GM06990 (cell line): ENCODE results near the gene GKN2.

Source experiments
- DNase-seq: peaks from one replicate; pipeline ENCODE4 v3.0.0-alpha.2; 2011; ENCODE audit not compliant: insufficient read length; ENCODE audit errors: extremely low read depth
- H3K27me3 ChIP-seq: replicated peaks from 2 replicates; pipeline ENCODE4 v1.6.0; 2011; ENCODE audit warnings: low read length; ENCODE audit not compliant: control insufficient read depth, insufficient read depth
- H3K36me3 ChIP-seq: 2 replicates; pipeline ENCODE4 v1.5.1; 2011; ENCODE audit warnings: low read length; ENCODE audit not compliant: control insufficient read depth, insufficient read depth
- H3K4me3 ChIP-seq: replicated peaks from 2 replicates; pipeline ENCODE4 v1.5.1; 2011; ENCODE audit warnings: low read depth, mild to moderate bottlenecking, control low read depth, low read length
- TF ChIP-seq, protein P1 (sequence below): IDR thresholded peaks from 2 replicates; pipeline ENCODE4 v1.5.1; 2011; ENCODE audit warnings: low read length, control low read depth, mild to moderate bottlenecking, inconsistent platforms; ENCODE audit not compliant: insufficient read depth, poor library complexity, severe bottlenecking

GKN2 gene, protein sequence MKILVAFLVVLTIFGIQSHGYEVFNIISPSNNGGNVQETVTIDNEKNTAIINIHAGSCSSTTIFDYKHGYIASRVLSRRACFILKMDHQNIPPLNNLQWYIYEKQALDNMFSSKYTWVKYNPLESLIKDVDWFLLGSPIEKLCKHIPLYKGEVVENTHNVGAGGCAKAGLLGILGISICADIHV

DNA sequence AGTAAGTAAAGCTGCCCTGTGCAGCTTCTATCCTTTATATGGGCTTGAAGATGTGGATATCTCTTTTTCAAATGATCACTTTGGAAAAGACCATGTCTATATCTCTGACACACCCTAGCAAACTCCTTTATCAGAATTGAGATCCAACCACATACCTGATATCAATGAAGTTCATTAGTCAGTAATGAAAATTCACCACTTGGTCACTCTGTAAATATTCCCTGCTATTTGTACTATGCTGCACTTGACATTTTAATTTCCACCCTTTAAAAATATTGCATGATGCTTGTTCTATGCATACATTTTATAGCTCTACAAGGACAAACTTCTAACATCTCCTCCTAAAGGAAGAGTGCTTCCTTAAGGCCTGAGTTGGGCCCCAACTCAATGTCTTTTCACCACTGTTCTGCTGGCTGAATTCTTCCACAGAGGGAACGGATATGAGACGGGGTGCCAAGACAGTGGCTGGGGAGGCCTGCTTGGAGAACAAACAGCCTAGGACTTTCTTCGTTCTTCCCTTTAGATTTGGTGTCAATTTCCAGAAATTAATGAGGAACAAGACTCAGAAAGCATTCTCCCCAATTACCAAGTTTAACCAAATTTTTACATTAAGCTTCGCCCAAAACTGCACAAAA is at the start of gene GKN2:
Gene GKN2, minus strand, starts transcription at position 7 of the 635 bp plus-strand sequence. CDS start 32 bp downstream, outside the sequence.
- Histone ChIP-seq H3K27me3 (no peaks in the 10 kb centered on the region; the same call in 1 of the 2 replicates), H3K4me3 (no peak within 1 kb of the TSS), H3K36me3 (no peaks in the 10 kb centered on the region)
- DNase-seq, result no peak
- TF ChIP-seq, protein P1, sequence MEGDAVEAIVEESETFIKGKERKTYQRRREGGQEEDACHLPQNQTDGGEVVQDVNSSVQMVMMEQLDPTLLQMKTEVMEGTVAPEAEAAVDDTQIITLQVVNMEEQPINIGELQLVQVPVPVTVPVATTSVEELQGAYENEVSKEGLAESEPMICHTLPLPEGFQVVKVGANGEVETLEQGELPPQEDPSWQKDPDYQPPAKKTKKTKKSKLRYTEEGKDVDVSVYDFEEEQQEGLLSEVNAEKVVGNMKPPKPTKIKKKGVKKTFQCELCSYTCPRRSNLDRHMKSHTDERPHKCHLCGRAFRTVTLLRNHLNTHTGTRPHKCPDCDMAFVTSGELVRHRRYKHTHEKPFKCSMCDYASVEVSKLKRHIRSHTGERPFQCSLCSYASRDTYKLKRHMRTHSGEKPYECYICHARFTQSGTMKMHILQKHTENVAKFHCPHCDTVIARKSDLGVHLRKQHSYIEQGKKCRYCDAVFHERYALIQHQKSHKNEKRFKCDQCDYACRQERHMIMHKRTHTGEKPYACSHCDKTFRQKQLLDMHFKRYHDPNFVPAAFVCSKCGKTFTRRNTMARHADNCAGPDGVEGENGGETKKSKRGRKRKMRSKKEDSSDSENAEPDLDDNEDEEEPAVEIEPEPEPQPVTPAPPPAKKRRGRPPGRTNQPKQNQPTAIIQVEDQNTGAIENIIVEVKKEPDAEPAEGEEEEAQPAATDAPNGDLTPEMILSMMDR, result no peak

DNA sequence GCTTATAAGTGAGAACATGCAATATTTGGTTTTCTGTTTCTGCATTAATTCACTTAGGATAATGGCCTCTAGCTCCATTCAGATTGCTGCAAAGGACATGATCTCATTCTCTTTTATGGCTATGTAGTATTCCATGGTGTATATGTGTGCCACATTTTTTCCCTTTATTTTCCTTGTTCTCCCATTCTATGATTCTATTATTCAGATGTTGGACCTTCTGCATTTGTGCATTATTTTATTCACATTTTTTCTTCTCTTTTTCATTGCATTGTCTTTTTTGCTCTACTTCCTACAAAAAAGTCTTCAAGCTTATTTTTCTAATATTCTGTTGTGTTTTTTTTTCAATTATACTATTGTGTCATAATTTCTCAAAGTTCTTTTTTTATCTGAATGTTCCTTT is 49.2 kb upstream of the GKN2 start:
- Histone ChIP-seq H3K27me3 (no peaks in the 10 kb centered on the region; the same call in 1 of the 2 replicates), H3K36me3 (no peaks in the 10 kb centered on the region), H3K4me3 (no peak overlapping the region)
- DNase-seq, result no peak
- TF ChIP-seq, protein P1, result no peak

DNA sequence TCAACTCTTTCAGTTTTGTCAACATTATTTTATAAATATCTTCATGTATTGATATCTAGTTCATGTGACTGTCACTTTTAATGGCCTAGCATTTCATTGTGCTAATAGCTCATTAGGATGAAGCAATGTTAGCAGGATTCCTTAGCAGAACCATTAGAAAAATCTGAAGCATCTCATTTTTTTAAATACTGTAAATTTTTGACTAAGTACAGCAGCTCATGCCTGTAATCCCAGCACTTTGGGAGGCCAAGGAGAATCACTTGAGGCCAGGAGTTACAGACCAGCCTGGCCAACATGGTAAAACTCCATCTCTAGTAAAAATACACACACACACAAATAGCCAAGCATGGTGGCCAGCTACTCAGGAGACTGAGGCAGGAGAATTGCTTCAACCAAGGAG is 44.7 kb upstream of the GKN2 start:
- Histone ChIP-seq H3K27me3 (no peaks in the 10 kb centered on the region), H3K36me3 (no peaks in the 10 kb centered on the region), H3K4me3 (no peak overlapping the region)
- DNase-seq, result no peak
- TF ChIP-seq, protein P1, result no peak

DNA sequence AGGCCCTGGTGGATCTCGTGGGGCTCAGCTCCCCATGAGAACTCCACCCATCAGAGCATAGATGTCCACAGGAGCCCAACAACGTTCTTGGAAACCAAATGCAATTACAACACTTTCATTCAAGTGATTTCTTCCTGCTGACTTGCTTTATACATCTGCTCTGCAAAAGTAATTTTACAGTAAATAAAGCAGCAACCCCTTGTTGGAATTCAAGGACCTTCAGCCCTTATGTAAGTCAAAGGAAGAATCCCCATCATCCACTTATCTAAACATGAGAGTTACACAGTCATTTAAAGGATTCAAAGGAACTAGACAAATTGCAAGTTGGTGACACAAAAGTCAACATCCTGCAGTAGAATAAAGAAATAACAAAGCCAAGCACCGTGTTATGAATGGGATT is 43.2 kb upstream of the GKN2 start:
- TF ChIP-seq, protein P1, result no peak
- DNase-seq, result no peak
- H3K36me3 ChIP-seq, result no peaks in the 10 kb centered on the region
- no peak overlapping the region for H3K4me3 ChIP-seq
- H3K27me3 ChIP-seq, result no peaks in the 10 kb centered on the region

DNA sequence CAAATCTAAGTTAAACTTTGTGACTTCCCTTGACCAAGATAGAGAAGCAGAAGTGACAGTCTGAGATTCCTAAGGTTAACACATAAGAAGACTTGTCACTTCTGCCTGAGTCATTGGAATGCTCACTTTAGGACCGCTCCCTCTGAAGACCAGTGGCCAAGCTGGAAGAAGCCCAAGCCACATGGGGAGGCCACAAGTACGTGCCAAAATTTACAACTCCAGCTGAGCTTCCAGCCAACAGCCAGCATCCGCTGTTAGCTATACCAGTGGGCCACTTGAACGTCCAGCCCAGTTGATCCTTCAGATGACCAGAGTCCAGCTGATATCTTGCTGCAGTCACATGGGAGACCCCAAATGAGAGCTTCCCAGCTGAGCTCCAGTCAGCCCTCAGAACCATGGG is 42.2 kb upstream of the GKN2 start:
- TF ChIP-seq, protein P1, result no peak

More for the DNA sequence above, 42.2 kb upstream of the GKN2 start:
- no peak overlapping the region for H3K4me3 ChIP-seq
- no peaks in the 10 kb centered on the region for H3K36me3 ChIP-seq
- no peaks in the 10 kb centered on the region for H3K27me3 ChIP-seq
- no peak for DNase-seq
